ENCODE data around the gene SLC25A17.

SLC25A17 gene

DNA sequence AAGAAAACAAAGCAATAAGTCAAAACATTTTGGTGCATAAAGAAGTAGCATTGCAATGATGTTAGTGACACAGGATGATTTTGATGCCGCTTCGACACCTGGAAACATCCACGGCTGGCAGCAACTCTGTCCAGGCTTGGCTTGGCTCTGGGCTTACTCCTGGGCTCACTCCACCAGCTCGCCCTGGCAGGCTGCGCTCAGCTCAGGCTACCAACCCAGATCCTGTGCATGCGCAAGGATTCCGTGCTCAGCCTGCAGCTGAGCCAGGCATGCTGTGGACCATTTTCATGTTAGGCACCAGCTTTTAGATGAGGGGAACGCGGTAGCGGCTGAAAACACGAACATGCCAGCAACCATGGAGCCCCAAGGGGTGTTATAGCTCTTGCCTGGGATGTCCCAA, 66.0 kb downstream of the SLC25A17 start:
- no peaks in the 10 kb centered on the region for H3K27me3 ChIP-seq (ENCODE audit: insufficient read depth, low read length)
- no peak overlapping the region for H3K4me3 ChIP-seq (ENCODE audit: low read length)
- no peak overlapping the region for H3K9ac ChIP-seq (ENCODE audit: low read depth, low read length)
- H3K36me3 ChIP-seq (ENCODE audit: insufficient read depth, low read length): no peaks in the 10 kb centered on the region
- peaks cover 13% of the 10 kb centered on the region for H3K4me1 ChIP-seq (ENCODE audit: insufficient read depth, low read length)
- peaks cover 18% of the 10 kb centered on the region for H3K9me3 ChIP-seq (ENCODE audit: insufficient read depth, low read depth, low read length)
- 96% methylated on average over 11 of the region's 11 CpGs for WGBS
- no peak overlapping the region for H3K27ac ChIP-seq (ENCODE audit: low read depth, low read length)

DNA sequence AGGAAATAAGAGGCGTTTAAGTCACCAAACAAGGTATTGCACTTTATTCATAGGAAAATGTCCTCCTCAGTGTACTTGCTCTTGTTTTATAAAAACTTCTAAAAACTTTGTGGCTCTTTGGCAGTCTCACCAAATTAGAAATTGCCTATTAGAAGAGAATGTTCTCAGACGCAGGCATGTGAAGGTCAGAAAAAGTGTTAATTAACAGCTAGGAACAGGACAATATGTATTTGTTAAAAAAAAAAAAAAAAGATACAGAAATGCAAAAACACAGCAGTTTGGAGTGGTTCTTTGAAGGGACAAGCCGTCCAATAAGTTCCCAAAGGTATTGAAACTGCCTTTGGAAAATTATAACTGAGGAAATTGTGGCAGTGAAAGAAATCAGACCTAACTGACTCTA, 67.9 kb downstream of the SLC25A17 start:
- WGBS: 83% methylated on average over 3 of the region's 3 CpGs
- no peak overlapping the region for H3K9ac ChIP-seq (ENCODE audit: low read depth, low read length)
- peaks cover 32% of the 10 kb centered on the region for H3K9me3 ChIP-seq (ENCODE audit: insufficient read depth, low read depth, low read length)
- H3K4me1 ChIP-seq (ENCODE audit: insufficient read depth, low read length): peaks cover 13% of the 10 kb centered on the region
- no peak overlapping the region for H3K27ac ChIP-seq (ENCODE audit: low read depth, low read length)
- no peaks in the 10 kb centered on the region for H3K27me3 ChIP-seq (ENCODE audit: insufficient read depth, low read length)
- H3K36me3 ChIP-seq (ENCODE audit: insufficient read depth, low read length): no peaks in the 10 kb centered on the region
- H3K4me3 ChIP-seq (ENCODE audit: low read length): no peak overlapping the region

DNA sequence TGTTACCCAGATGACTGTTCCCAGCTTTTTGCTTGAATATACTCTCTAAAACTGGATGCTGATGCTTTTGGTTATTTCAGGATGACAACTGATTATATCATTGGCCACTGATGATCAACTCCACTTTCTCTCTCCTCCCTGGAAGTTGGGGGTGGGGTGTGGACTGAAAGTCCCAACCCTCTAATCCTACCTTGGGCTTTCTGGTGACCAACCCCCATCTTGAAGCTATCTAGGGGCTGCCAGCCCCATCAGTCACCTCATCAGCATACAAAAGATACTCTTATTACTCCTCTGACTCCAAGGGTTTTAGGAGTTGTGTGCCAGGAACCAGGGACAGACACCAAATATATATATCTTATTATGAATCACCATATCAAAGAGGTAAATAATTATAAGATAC, 69.3 kb downstream of the SLC25A17 start:
- H3K9me3 ChIP-seq (ENCODE audit: insufficient read depth, low read depth, low read length): peaks cover 32% of the 10 kb centered on the region
- no peaks in the 10 kb centered on the region for H3K36me3 ChIP-seq (ENCODE audit: insufficient read depth, low read length)
- peaks cover 13% of the 10 kb centered on the region for H3K4me1 ChIP-seq (ENCODE audit: insufficient read depth, low read length)
- H3K27me3 ChIP-seq (ENCODE audit: insufficient read depth, low read length): no peaks in the 10 kb centered on the region
- H3K9ac ChIP-seq (ENCODE audit: low read depth, low read length): no peak overlapping the region
- H3K27ac ChIP-seq (ENCODE audit: low read depth, low read length): no peak overlapping the region
- H3K4me3 ChIP-seq (ENCODE audit: low read length): no peak overlapping the region

GRCh38 chr22:40748388-40749355, 70.5 kb downstream of the SLC25A17 start:
- Histone ChIP-seq H3K9me3 (ENCODE audit: insufficient read depth, low read depth, low read length) (peaks cover 31% of the 10 kb centered on the region), H3K4me3 (ENCODE audit: low read length) (no peak overlapping the region), H3K27ac (ENCODE audit: low read depth, low read length) (no peak overlapping the region), H3K27me3 (ENCODE audit: insufficient read depth, low read length) (no peaks in the 10 kb centered on the region), H3K9ac (ENCODE audit: low read depth, low read length) (no peak overlapping the region), H3K36me3 (ENCODE audit: insufficient read depth, low read length) (no peaks in the 10 kb centered on the region), H3K4me1 (ENCODE audit: insufficient read depth, low read length) (peaks cover 13% of the 10 kb centered on the region)
- WGBS: 95% methylated on average over 19 of the region's 19 CpGs

DNA sequence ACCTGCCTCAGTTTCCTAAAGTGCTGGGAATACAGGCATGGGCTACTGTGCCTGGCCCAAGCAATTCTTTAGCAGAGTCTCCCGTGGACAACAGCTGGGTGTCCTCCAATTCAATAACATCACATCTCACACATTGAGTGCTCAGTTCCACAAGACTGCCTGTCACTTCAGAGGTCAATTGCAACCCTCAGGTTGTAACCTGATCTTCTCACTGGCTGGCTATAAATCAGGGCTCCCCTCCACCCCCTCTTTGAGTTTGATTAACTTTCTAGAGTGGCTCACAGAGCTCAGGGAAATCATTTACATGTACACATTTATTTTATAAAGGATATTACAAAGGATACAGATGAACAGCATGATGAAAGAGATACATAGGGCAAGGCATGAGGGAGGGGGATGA, 71.8 kb downstream of the SLC25A17 start:
- 91% methylated on average over 1 of the region's 1 CpG for WGBS
- Histone ChIP-seq H3K27me3 (ENCODE audit: insufficient read depth, low read length) (no peaks in the 10 kb centered on the region), H3K9me3 (ENCODE audit: insufficient read depth, low read depth, low read length) (peaks cover 25% of the 10 kb centered on the region), H3K27ac (ENCODE audit: low read depth, low read length) (no peak overlapping the region), H3K36me3 (ENCODE audit: insufficient read depth, low read length) (no peaks in the 10 kb centered on the region), H3K4me1 (ENCODE audit: insufficient read depth, low read length) (peaks cover 13% of the 10 kb centered on the region), H3K4me3 (ENCODE audit: low read length) (no peak overlapping the region), H3K9ac (ENCODE audit: low read depth, low read length) (no peak overlapping the region)

- H3K4me1 ChIP-seq (ENCODE audit: insufficient read depth, low read length): peaks cover 13% of the 10 kb centered on the region
- 100% methylated on average over 3 of the region's 12 CpGs for WGBS
- no peaks in the 10 kb centered on the region for H3K27me3 ChIP-seq (ENCODE audit: insufficient read depth, low read length)
- no peaks in the 10 kb centered on the region for H3K36me3 ChIP-seq (ENCODE audit: insufficient read depth, low read length)
- no peak overlapping the region for H3K9ac ChIP-seq (ENCODE audit: low read depth, low read length)
- peaks cover 25% of the 10 kb centered on the region for H3K9me3 ChIP-seq (ENCODE audit: insufficient read depth, low read depth, low read length)
- H3K4me3 ChIP-seq (ENCODE audit: low read length): no peak overlapping the region
- no peak overlapping the region for H3K27ac ChIP-seq (ENCODE audit: low read depth, low read length)
Measured at GRCh38 chr22:40746428-40747220, 72.5 kb downstream of the SLC25A17 start.

DNA sequence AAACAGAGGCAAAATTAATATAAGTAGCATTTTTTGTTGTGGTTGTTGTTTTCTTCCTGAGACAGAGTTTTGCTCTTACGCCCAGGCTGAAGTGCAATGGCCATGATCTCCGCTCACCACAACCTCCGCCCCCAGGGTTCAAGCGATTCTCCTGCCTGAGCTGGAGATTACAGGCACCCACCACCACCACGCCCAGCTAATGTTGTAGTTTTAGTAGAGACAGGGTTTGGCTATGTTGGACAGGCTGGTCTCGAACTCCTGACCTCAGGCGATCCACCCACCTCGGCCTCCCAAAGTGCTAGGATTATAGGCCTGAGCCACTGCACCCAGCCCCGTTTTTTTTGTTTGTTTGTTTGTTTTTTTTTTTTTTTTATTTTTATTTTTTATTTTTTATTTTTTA, 75.4 kb downstream of the SLC25A17 start:
- Histone ChIP-seq H3K4me3 (ENCODE audit: low read length) (no peak overlapping the region), H3K9ac (ENCODE audit: low read depth, low read length) (no peak overlapping the region), H3K4me1 (ENCODE audit: insufficient read depth, low read length) (no peaks in the 10 kb centered on the region), H3K27ac (ENCODE audit: low read depth, low read length) (no peak overlapping the region), H3K27me3 (ENCODE audit: insufficient read depth, low read length) (no peaks in the 10 kb centered on the region), H3K9me3 (ENCODE audit: insufficient read depth, low read depth, low read length) (peaks cover 21% of the 10 kb centered on the region), H3K36me3 (ENCODE audit: insufficient read depth, low read length) (no peaks in the 10 kb centered on the region)
- WGBS: 99% methylated on average over 8 of the region's 9 CpGs

DNA sequence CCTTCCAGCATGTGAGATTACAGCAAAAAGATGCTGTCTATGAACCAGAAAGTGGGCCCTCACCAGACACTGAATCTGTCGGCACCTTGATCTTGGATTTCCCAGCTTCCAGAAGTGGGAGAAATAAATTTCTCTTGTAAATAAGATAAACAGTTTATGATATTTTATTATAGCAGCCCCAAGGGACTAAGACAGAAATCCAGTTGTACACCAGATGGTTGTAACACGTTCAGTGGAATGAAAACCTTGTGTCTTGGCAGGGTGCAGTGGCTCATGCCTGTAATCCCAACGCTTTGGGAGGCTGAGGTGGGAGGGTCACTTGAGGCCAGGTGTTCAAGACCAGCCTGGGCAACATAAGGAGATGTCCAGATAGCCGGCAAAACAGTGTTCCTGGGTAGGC, 78.0 kb downstream of the SLC25A17 start:
- Histone ChIP-seq H3K27me3 (ENCODE audit: insufficient read depth, low read length) (no peaks in the 10 kb centered on the region), H3K9me3 (ENCODE audit: insufficient read depth, low read depth, low read length) (no peaks in the 10 kb centered on the region)
- 88% methylated on average over 4 of the region's 4 CpGs for WGBS

DNA sequence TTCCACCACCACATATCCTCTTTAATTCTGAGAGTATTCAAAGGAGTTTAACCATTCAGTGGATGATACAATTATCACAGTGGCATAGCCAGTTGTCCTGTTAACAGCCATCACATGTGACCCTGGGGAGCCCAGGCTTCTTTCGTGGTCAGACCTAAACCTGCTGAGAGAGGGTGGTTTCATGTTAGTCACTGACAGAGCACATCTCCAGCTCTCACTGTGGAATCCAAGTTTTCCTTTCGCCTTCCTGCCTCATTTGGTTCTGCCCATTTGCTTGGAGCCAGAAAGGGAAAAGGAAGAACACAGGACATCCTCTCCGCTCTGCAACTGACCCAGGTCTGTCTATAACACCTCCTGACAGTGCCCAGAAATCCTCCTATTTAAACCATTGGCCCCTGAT, 79.4 kb downstream of the SLC25A17 start:
- Histone ChIP-seq H3K9me3 (ENCODE audit: insufficient read depth, low read depth, low read length) (no peaks in the 10 kb centered on the region), H3K27me3 (ENCODE audit: insufficient read depth, low read length) (no peaks in the 10 kb centered on the region), H3K27ac (ENCODE audit: low read depth, low read length) (no peak overlapping the region), H3K36me3 (ENCODE audit: insufficient read depth, low read length) (no peaks in the 10 kb centered on the region), H3K9ac (ENCODE audit: low read depth, low read length) (no peak overlapping the region), H3K4me1 (ENCODE audit: insufficient read depth, low read length) (no peaks in the 10 kb centered on the region), H3K4me3 (ENCODE audit: low read length) (no peak overlapping the region)
- 77% methylated on average over 3 of the region's 3 CpGs for WGBS

More for the DNA sequence above, 78.0 kb downstream of the SLC25A17 start:
- no peak overlapping the region for H3K27ac ChIP-seq (ENCODE audit: low read depth, low read length)
- no peaks in the 10 kb centered on the region for H3K36me3 ChIP-seq (ENCODE audit: insufficient read depth, low read length)
- H3K4me1 ChIP-seq (ENCODE audit: insufficient read depth, low read length): no peaks in the 10 kb centered on the region
- H3K4me3 ChIP-seq (ENCODE audit: low read length): no peak overlapping the region
- no peak overlapping the region for H3K9ac ChIP-seq (ENCODE audit: low read depth, low read length)

DNA sequence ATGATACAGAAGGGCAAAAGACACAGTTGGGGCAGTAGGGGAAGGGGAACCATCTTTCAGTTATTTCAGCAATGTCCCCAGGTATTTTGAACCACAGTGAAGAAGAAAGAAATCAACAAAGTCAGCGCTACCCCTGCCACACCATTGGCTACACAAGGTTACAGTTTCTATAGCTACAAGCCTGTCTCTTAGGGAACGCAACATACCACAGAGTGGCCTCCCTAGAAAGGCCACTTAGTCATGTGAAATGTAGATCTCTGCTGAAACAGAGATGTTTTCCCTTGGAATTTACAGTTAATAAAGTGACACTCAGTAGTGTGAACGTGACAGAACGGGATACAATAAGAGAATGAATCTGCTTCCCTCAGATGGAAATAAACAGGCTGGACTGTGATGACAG, 85.2 kb downstream of the SLC25A17 start:
- H3K9me3 ChIP-seq (ENCODE audit: insufficient read depth, low read depth, low read length): no peaks in the 10 kb centered on the region
- no peak overlapping the region for H3K27ac ChIP-seq (ENCODE audit: low read depth, low read length)
- H3K36me3 ChIP-seq (ENCODE audit: insufficient read depth, low read length): no peaks in the 10 kb centered on the region
- H3K4me3 ChIP-seq (ENCODE audit: low read length): no peak overlapping the region
- WGBS: 92% methylated on average over 4 of the region's 4 CpGs
- H3K4me1 ChIP-seq (ENCODE audit: insufficient read depth, low read length): peaks cover 9% of the 10 kb centered on the region
- H3K27me3 ChIP-seq (ENCODE audit: insufficient read depth, low read length): no peaks in the 10 kb centered on the region
- H3K9ac ChIP-seq (ENCODE audit: low read depth, low read length): no peak overlapping the region

GRCh38 chr22:40732999-40733292, 86.2 kb downstream of the SLC25A17 start:
- H3K36me3 ChIP-seq (ENCODE audit: insufficient read depth, low read length): no peaks in the 10 kb centered on the region
- H3K9ac ChIP-seq (ENCODE audit: low read depth, low read length): no peak overlapping the region
- peaks cover 18% of the 10 kb centered on the region for H3K4me1 ChIP-seq (ENCODE audit: insufficient read depth, low read length)
- no peaks in the 10 kb centered on the region for H3K9me3 ChIP-seq (ENCODE audit: insufficient read depth, low read depth, low read length)
- 50% methylated on average over 2 of the region's 2 CpGs for WGBS
- H3K27ac ChIP-seq (ENCODE audit: low read depth, low read length): no peak overlapping the region
- no peak overlapping the region for H3K4me3 ChIP-seq (ENCODE audit: low read length)
- H3K27me3 ChIP-seq (ENCODE audit: insufficient read depth, low read length): no peaks in the 10 kb centered on the region
